GM18951 (cell line): ENCODE measurements around the gene HAPLN1.
"Not testable (repeated sequence)": the region's sequence is repeated elsewhere in the genome, so short reads cannot be mapped to it uniquely, and the experiment has no call there.

Experiments
- POLR2A ChIP-seq: IDR thresholded peaks from 4 replicates; pipeline ENCODE4 v1.6.1; 2011; ENCODE audit warnings: mild to moderate bottlenecking; ENCODE audit not compliant: insufficient read length, insufficient read depth; ENCODE audit errors: extremely low read depth
- in situ Hi-C: fragments of 300-500 bp; cut with MboI; formaldehyde crosslinking; loops from one replicate; pipeline ENCODE4 v1.12.0; 2022; ENCODE audit warnings: low sequenced_read_pairs, mixed read lengths, inconsistent platforms; ENCODE audit not compliant: unreplicated experiment

The HAPLN1 gene

GRCh38 chr5:83720836-83721537 is at the start of gene HAPLN1:
Gene HAPLN1, minus strand, starts transcription at chr5:83720855. Its CDS starts 47,332 bp downstream, at chr5:83673523.
- in situ Hi-C loops, result no loop called here
- TF ChIP-seq POLR2A, result no peak

- TF ChIP-seq POLR2A, result no peak
- in situ Hi-C loops, result no loop called here
These were observed 46.8 kb upstream of the HAPLN1 start for GRCh38 chr5:83767409-83767992.

- TF ChIP-seq POLR2A, result no peak
- in situ Hi-C loops, result no loop called here
These were observed 43.4 kb upstream of the HAPLN1 start for GRCh38 chr5:83764101-83764500.

GRCh38 chr5:83760579-83760978 is 39.9 kb upstream of the HAPLN1 start:
- in situ Hi-C loops, result no loop called here
- TF ChIP-seq POLR2A, result no peak

GRCh38 chr5:83752700-83753099 is 32.0 kb upstream of the HAPLN1 start:
- in situ Hi-C loops, result no loop called here

GRCh38 chr5:83751201-83751600 is 30.5 kb upstream of the HAPLN1 start:
- in situ Hi-C loops, result no loop called here

More at GRCh38 chr5:83752700-83753099, 32.0 kb upstream of the HAPLN1 start:
- TF ChIP-seq POLR2A, result no peak

GRCh38 chr5:83750749-83751148 is 30.1 kb upstream of the HAPLN1 start:
- in situ Hi-C loops, result no loop called here
- no peak for TF ChIP-seq POLR2A

More at GRCh38 chr5:83751201-83751600, 30.5 kb upstream of the HAPLN1 start:
- TF ChIP-seq POLR2A, result no peak

- no peak for TF ChIP-seq POLR2A
- in situ Hi-C loops, result no loop called here
These were observed 25.2 kb upstream of the HAPLN1 start for GRCh38 chr5:83745816-83746215.

GRCh38 chr5:83744821-83745220 is 24.2 kb upstream of the HAPLN1 start:
- in situ Hi-C loops, result no loop called here
- TF ChIP-seq POLR2A, result no peak

GRCh38 chr5:83742089-83742488 is 21.4 kb upstream of the HAPLN1 start:
- in situ Hi-C loops, result no loop called here
- no peak for TF ChIP-seq POLR2A

- TF ChIP-seq POLR2A, result no peak
- in situ Hi-C loops, result no loop called here
These were observed 20.9 kb upstream of the HAPLN1 start for GRCh38 chr5:83741571-83741970.

GRCh38 chr5:83740741-83741140 is 20.1 kb upstream of the HAPLN1 start:
- TF ChIP-seq POLR2A, result no peak

GRCh38 chr5:83736169-83736568 is 15.5 kb upstream of the HAPLN1 start:
- in situ Hi-C loops, result not testable (repeated sequence)

More at GRCh38 chr5:83740741-83741140, 20.1 kb upstream of the HAPLN1 start:
- in situ Hi-C loops, result no loop called here

- in situ Hi-C loops, result not testable (repeated sequence)
These were observed 14.4 kb upstream of the HAPLN1 start for GRCh38 chr5:83735058-83735457.

- in situ Hi-C loops, result no loop called here
- no peak for TF ChIP-seq POLR2A
These were observed 11.0 kb upstream of the HAPLN1 start for GRCh38 chr5:83731638-83732037.

- in situ Hi-C loops, result no loop called here
- TF ChIP-seq POLR2A, result no peak
These were observed 8.7 kb upstream of the HAPLN1 start for GRCh38 chr5:83729362-83729761.
